VCaP (cell line): ENCODE measurements around the gene RNPEPL1.

Source experiments
- H3K27ac ChIP-seq: fragments of 450-650 bp; 2 replicates; pipeline ENCODE4 v1.5.1; 2017
- TF ChIP-seq, protein P1 (sequence below): fragments of 450-650 bp; conservative IDR thresholded peaks from 2 replicates; pipeline ENCODE4 v1.5.1; 2017; ENCODE audit warnings: mild to moderate bottlenecking, moderate library complexity

The RNPEPL1 gene

DNA sequence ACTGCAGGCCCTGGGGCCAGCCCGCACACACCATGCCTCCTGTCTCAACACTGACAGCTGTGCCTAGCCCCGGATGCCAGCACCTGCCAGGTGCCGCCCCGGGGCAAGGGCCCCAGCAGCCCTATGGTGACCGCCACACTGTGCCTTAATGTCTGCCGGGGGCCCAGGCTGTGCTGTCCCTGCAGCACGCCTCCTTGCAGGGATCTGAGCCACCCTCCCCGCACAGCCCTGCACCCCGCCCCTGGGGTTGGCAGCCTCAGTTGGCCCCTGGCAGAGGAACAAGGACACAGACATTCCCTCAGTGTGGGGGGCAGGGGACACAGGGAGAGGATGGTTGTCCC, 9.8 kb downstream of the RNPEPL1 start:
- TF ChIP-seq, protein P1, sequence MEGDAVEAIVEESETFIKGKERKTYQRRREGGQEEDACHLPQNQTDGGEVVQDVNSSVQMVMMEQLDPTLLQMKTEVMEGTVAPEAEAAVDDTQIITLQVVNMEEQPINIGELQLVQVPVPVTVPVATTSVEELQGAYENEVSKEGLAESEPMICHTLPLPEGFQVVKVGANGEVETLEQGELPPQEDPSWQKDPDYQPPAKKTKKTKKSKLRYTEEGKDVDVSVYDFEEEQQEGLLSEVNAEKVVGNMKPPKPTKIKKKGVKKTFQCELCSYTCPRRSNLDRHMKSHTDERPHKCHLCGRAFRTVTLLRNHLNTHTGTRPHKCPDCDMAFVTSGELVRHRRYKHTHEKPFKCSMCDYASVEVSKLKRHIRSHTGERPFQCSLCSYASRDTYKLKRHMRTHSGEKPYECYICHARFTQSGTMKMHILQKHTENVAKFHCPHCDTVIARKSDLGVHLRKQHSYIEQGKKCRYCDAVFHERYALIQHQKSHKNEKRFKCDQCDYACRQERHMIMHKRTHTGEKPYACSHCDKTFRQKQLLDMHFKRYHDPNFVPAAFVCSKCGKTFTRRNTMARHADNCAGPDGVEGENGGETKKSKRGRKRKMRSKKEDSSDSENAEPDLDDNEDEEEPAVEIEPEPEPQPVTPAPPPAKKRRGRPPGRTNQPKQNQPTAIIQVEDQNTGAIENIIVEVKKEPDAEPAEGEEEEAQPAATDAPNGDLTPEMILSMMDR, result no peak
- no peak overlapping the region for H3K27ac ChIP-seq

DNA sequence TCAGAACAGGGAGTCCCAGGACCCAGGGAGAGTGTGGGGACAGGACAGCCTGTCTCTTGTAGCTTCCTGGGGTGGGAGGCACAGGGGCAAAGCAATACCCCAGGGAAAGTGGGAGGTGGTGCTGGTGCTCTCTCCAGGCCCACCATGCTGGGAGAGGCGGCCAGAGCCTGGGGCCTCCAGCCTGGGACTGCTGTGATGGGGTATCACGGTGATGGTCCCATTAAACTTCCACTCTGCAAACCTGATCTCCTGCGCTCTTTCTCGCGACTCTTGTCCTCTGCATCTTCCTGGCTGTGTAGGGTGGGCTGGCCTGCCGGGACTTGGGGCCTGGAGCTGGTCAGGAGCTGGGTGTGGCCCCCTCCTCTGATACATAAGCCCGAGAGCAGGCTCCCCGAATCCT, 10.2 kb downstream of the RNPEPL1 start:
- no peak overlapping the region for H3K27ac ChIP-seq
- TF ChIP-seq, protein P1, result no peak

DNA sequence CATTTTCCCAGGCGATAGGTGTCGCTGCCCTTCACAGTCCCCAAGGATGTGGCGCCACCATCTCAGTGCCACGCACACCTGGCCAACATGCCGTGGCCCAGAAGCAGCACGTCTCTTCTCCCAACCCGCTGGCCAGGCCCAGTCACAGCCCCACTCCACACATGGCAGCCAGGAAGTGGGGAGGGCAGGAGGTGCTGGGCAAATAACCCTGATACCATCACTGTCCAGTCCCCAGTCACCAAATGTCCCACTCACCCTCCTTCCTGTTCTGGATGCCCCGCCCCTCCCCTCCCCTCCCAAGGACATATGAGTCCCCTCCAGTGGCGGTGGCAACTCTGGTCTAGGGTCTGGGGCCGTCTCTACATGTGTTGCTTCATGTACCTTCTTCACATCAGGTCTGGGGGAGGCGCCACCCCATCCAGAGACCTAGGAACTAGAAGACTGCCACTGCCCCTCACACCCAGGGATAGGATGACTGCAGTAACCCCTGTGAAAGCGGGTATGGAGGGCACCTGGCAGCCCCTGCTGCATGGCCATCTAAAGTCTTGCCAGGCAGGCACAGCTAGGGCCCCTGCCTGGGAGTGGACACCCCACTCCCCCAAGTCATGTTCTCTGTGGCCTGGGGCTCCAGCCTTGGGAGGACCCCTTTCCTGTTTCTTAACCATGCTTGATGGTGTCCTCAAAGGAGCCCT, 10.9 kb downstream of the RNPEPL1 start:
- TF ChIP-seq, protein P1, result no peak
- H3K27ac ChIP-seq, result no peak overlapping the region

DNA sequence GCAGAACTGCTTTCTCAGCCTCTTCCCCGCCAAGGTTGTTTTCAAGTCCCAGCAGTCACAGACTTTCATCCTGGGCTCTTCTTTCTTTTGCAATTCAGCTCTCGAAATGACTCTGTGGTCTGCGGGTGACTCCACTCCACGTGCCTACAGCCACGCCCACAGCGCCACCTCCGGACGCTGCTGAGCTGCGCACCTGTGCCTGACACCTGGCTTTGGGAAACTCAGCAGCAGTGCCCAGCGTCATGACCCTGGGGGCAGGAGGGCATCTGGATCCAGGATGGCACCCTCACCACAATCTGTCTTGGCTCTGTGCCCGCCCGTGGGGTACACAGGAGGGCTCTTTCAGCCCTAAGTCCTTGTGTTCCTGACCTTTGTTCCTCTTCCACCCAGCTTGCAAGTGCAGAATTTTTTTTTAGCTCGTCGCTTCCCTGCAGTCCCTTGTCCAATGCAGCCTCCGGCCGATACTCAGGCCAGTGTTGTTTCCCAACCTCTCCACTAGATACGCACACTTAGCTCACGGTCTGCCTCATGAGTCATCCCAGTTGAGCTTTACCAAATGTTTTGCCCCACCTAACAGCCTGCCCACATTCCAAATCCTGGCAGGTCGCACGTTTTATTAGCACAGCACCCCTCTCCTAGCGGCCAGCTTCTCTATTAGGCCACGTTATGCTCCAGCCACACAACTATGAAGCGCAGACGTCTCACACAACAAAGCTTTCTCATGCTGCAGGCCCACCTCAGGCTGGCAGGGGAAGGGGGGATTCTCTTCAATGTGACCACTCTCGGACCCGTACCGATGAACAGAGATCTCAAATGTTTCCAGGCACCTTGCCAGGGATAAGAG, 11.7 kb downstream of the RNPEPL1 start:
- H3K27ac ChIP-seq, result no peak overlapping the region
- TF ChIP-seq, protein P1, result no peak

DNA sequence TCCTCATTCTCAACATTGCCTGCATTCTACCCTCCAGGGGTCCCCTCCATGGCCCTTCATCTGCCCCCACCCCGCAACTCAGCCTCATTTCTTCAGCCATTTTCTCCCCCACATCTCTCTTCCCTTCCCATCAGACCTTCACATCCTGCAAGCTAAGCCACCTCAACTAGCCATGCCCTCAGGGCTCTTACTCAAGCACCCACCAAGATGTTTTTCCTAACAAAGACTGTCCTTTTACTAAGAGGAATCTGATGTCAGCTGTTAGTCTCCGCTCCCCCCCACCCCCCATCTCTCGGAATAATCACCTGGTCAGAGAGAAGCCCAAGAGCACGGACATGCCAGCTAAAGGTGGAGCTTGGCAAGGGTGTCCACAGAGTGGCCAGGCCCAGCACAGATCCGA, 13.5 kb downstream of the RNPEPL1 start:
- H3K27ac ChIP-seq, result no peak overlapping the region
- TF ChIP-seq, protein P1, result no peak

DNA sequence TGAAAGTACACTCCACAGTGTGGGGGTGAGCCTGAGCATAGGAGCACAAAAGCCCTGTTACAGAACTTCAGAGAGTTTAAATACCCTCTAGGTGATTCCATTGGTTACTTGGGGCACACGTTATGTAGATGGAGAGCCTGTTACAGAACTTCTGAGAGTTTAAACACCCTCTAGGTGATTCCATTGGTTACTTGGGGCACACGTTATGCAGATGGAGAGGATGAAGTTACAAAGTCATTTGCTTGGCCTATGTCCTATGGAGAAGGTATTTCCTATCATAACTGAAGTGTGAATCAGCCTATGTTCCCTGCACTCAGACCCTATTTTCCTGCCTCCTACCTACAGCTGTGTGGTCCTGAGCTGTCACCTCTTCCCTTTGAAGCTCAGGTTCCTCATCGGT, 14.5 kb downstream of the RNPEPL1 start:
- H3K27ac ChIP-seq, result no peak overlapping the region
- TF ChIP-seq, protein P1, result no peak

DNA sequence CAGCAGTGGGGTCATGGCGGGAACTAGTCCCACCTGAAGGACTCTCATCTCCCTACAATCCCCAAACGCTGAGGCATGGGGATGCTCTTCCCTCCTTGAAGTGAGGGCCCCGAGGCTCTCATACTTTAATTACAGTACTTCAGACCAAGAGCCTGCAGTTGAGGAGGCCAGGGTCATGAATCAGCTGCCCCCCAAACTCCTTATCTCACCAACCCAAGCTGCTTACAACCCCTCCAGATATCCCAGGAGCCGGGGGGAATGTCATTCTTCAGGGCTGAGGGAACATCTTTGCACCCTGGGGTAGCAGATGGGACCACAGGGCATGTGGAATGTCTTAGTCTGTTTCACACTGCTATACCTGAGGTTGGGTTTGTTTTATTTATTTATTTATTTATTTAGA, 15.5 kb downstream of the RNPEPL1 start:
- TF ChIP-seq, protein P1, result no peak
- no peak overlapping the region for H3K27ac ChIP-seq
